Neural progenitor cell (in vitro differentiated cells): ENCODE data around the gene ASB13.

Source experiments
- EZH2 ChIP-seq: fragments of 200-600 bp; sonication (generic); IDR thresholded peaks from 2 replicates; pipeline ENCODE4 v1.6.1; 2017; ENCODE audit warnings: antibody characterized with exemption, mild to moderate bottlenecking, moderate library complexity
- TF ChIP-seq, protein P1 (sequence below): fragments of 200-600 bp; sonication (generic); IDR thresholded peaks from 2 replicates; pipeline ENCODE4 v1.5.1; 2017; ENCODE audit warnings: antibody characterized with exemption, mild to moderate bottlenecking

GRCh38 chr10:5666008-5666840 lies at the start of gene ASB13:
- TF ChIP-seq, protein P1, sequence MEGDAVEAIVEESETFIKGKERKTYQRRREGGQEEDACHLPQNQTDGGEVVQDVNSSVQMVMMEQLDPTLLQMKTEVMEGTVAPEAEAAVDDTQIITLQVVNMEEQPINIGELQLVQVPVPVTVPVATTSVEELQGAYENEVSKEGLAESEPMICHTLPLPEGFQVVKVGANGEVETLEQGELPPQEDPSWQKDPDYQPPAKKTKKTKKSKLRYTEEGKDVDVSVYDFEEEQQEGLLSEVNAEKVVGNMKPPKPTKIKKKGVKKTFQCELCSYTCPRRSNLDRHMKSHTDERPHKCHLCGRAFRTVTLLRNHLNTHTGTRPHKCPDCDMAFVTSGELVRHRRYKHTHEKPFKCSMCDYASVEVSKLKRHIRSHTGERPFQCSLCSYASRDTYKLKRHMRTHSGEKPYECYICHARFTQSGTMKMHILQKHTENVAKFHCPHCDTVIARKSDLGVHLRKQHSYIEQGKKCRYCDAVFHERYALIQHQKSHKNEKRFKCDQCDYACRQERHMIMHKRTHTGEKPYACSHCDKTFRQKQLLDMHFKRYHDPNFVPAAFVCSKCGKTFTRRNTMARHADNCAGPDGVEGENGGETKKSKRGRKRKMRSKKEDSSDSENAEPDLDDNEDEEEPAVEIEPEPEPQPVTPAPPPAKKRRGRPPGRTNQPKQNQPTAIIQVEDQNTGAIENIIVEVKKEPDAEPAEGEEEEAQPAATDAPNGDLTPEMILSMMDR: peak; percentile 24
- no peak for TF ChIP-seq EZH2
